ENCODE data around the gene MED29.
A peak's percentile ranks its signal among the peaks of the same experiment; 100 is the strongest.

MED29 gene

DNA sequence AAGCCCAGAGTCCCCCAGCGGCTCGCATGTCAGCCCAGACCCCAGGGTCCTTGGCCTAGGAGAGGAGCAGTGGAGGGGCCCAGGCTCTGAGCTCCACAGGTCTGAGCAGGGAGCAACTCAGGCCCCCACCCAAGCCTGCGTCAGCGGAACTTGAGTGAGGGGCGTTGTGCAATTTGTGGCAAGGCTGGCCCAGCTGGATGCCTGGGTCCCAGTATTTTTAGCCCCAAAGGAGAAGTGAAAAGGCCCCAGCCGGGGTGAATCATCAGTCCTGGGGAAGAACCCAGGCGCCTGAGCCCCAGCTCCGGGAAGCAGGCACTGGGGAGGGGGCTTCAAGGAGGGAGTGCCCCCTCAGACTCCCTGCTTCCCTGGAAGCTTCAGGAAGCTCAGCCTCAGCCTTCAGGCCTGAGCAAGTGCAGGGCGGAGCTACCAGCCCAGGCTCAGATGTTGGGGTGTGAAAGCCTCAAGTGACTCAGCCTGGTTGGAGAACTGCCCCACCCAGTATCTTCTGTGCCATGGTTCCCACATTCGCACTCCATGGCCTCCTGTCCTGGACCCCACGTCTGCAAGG lies 7.2 kb downstream of the MED29 start:
- TF ChIP-seq, protein P1, sequence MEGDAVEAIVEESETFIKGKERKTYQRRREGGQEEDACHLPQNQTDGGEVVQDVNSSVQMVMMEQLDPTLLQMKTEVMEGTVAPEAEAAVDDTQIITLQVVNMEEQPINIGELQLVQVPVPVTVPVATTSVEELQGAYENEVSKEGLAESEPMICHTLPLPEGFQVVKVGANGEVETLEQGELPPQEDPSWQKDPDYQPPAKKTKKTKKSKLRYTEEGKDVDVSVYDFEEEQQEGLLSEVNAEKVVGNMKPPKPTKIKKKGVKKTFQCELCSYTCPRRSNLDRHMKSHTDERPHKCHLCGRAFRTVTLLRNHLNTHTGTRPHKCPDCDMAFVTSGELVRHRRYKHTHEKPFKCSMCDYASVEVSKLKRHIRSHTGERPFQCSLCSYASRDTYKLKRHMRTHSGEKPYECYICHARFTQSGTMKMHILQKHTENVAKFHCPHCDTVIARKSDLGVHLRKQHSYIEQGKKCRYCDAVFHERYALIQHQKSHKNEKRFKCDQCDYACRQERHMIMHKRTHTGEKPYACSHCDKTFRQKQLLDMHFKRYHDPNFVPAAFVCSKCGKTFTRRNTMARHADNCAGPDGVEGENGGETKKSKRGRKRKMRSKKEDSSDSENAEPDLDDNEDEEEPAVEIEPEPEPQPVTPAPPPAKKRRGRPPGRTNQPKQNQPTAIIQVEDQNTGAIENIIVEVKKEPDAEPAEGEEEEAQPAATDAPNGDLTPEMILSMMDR (IDR thresholded peaks at IDR 0.05; ENCODE audit: control insufficient read depth, insufficient read depth, low read depth, low read length, missing control alignments) = no peak
- no peak for DNase-seq (ENCODE audit: low read depth)
- H3K4me3 ChIP-seq (ENCODE audit: control insufficient read depth, low read depth, low read length) = no peak overlapping the region

DNA sequence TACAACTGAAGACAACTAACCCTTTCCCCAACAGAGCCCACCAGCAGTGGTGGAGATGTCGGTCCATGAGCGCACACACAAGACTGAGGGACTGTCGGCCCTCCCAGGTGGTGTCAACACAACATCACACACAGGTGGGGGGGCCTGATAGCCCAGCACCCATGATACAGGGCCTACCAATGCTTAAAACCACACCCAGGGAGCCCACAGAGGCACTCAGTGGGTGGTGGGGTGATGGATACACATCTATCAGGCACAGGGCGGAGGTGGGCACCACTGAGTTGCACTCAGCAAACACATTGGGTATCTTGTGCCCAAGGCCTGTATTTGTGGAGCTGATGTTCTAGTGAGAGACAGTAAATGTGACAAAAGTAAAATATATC lies 8.5 kb downstream of the MED29 start:
- no peak overlapping the region for H3K4me3 ChIP-seq (ENCODE audit: control insufficient read depth, low read depth, low read length)
- TF ChIP-seq, protein P1 (IDR thresholded peaks at IDR 0.05; ENCODE audit: control insufficient read depth, insufficient read depth, low read depth, low read length, missing control alignments) = no peak
- no peak for DNase-seq (ENCODE audit: low read depth)

- TF ChIP-seq, protein P1 (IDR thresholded peaks at IDR 0.05; ENCODE audit: control insufficient read depth, insufficient read depth, low read depth, low read length, missing control alignments) = no peak
- no peak overlapping the region for H3K4me3 ChIP-seq (ENCODE audit: control insufficient read depth, low read depth, low read length)
- DNase-seq (ENCODE audit: low read depth) = no peak
Observed at GRCh38 chr19:39400061-39400460, 8.9 kb downstream of the MED29 start.

GRCh38 chr19:39401070-39401548 lies 9.9 kb downstream of the MED29 start:
- TF ChIP-seq, protein P1 (IDR thresholded peaks at IDR 0.05; ENCODE audit: control insufficient read depth, insufficient read depth, low read depth, low read length, missing control alignments) = no peak
- H3K4me3 ChIP-seq (ENCODE audit: control insufficient read depth, low read depth, low read length) = no peak overlapping the region
- DNase-seq (ENCODE audit: low read depth) = no peak

GRCh38 chr19:39401549-39402345 lies 10.6 kb downstream of the MED29 start:
- no peak for DNase-seq (ENCODE audit: low read depth)
- TF ChIP-seq, protein P1 (IDR thresholded peaks at IDR 0.05; ENCODE audit: control insufficient read depth, insufficient read depth, low read depth, low read length, missing control alignments) = no peak
- no peak overlapping the region for H3K4me3 ChIP-seq (ENCODE audit: control insufficient read depth, low read depth, low read length)

DNA sequence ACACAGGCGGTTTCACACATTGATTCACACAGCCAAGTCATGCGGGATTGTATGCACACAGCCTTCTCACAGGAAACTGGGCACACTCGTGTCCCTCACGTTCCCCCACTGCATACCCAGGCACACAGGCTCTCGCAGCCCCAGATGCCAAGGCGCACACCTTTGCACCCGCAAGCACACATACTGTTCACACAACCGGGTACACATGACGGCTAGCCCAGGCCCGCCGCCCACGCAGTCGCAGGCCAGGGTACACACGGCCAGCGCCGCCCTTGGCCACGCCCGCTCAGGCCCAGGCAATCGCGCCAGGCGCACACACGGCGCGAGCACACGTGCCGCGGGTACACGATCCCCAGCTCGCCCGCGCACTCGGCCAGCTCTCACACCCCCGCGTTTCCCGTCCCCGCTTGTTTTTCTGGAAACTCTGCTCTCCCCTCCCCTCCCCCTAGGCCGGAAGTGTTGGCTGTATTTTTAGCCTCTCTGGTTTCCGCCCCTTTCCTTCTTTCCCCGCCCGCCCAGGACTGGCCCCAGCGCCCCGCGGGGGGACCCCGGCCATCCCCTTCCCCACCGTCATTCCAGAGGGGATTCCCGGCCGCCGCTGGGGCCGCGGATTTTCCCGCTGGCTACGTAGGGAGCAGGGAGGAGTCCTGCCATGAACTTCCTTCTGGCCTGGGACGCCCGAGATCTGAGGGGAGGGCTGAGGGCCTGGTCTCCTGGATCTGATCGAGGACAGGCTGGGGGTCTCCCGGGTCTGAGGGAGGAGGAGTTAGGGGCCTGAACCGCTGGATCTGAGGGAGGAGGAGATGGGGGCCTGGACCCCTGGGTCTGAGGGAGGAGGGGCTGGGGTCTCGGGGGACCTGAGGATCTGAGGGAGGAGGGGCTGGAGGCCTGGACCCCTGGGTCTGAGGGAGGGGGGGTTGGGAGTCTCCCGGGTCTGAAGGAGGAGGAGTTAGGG lies 11.4 kb downstream of the MED29 start:
- H3K4me3 ChIP-seq (ENCODE audit: control insufficient read depth, low read depth, low read length) = peak overlapping the region; percentile 48
- DNase-seq (ENCODE audit: low read depth) = peak; percentile 63
- TF ChIP-seq, protein P1 (IDR thresholded peaks at IDR 0.05; ENCODE audit: control insufficient read depth, insufficient read depth, low read depth, low read length, missing control alignments) = no peak

All from AG09309 (cell line).